ENCODE data around the gene PSMC2. TPM values are rescaled to one million over a fixed set of nuclear protein-coding genes. Genes with fewer than 3 reads are reported as not detected.

Gene PSMC2
- total RNA-seq, 1 donor from 2014 or later: 128 TPM

DNA sequence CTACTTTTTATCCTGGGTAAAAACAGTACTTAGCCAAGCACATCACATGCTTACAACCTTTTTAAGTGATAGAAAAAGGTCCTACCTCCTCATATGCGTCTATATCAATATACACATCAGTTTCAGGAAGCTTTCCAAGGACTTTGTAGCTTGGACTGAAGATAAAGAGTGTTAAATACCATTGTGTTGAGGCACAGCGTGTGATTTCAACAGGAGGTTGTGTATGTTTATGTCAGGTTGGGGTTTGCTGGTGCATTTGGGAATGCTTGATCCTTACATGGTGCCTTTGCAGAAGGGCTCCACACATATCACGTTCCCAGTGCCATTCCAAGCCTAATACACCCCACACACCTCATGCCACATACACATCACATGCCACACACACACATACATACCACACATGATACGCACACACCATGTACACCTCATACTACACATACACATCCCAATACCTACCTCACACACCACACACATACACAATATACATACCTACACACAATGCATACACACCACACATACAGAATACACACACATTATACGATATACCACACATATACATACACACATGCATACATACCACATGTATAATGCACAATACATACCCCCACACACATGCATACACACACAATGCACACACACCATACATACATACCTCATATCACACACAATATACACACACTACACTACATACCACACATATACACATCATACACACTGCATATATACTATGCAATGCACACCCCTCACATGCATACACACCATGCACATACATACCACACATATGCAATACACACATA, 33.1 kb downstream of the PSMC2 start:
- TF ChIP-seq EZH2phosphoT487 (IDR thresholded peaks at IDR 0.05): no peak
- no peak for TF ChIP-seq EZH2 (IDR thresholded peaks at IDR 0.05)
- TF ChIP-seq, protein P1, sequence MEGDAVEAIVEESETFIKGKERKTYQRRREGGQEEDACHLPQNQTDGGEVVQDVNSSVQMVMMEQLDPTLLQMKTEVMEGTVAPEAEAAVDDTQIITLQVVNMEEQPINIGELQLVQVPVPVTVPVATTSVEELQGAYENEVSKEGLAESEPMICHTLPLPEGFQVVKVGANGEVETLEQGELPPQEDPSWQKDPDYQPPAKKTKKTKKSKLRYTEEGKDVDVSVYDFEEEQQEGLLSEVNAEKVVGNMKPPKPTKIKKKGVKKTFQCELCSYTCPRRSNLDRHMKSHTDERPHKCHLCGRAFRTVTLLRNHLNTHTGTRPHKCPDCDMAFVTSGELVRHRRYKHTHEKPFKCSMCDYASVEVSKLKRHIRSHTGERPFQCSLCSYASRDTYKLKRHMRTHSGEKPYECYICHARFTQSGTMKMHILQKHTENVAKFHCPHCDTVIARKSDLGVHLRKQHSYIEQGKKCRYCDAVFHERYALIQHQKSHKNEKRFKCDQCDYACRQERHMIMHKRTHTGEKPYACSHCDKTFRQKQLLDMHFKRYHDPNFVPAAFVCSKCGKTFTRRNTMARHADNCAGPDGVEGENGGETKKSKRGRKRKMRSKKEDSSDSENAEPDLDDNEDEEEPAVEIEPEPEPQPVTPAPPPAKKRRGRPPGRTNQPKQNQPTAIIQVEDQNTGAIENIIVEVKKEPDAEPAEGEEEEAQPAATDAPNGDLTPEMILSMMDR (IDR thresholded peaks at IDR 0.05): no peak
- H4K20me1 ChIP-seq (ENCODE audit: low read depth): no peaks in the 10 kb centered on the region

GRCh38 chr7:103381280-103382031, 34.0 kb downstream of the PSMC2 start:
- Histone ChIP-seq H3K27ac (no peak overlapping the region), H3F3A (ENCODE audit: low read depth) (peaks cover 11% of the 10 kb centered on the region), H3K4me1 (no peaks in the 10 kb centered on the region), H3K27me3 (peaks cover 3% of the 10 kb centered on the region), H2AFZ (replicated peaks) (no peak overlapping the region), H3K4me2 (no peak overlapping the region), H3K9me3 (ENCODE audit: low read depth) (no peaks in the 10 kb centered on the region), H3K79me2 (ENCODE audit: low read depth) (no peaks in the 10 kb centered on the region), H4K20me1 (ENCODE audit: low read depth) (no peaks in the 10 kb centered on the region), H3K4me3 (no peak overlapping the region), H3K36me3 (no peaks in the 10 kb centered on the region), H3K9ac (no peak overlapping the region)
- Mint-ChIP-seq H3K4me1 (no peaks in the 10 kb centered on the region), H3K27me3 (ENCODE audit: insufficient read depth, low read depth) (no peaks in the 10 kb centered on the region), H3K36me3 (no peaks in the 10 kb centered on the region), H3K27ac (no peak overlapping the region), H3K9me3 (no peaks in the 10 kb centered on the region), H3K4me3 (no peak overlapping the region)
- TF ChIP-seq, protein P1 (IDR thresholded peaks at IDR 0.05): no peak
- TF ChIP-seq EZH2 (IDR thresholded peaks at IDR 0.05): no peak
- TF ChIP-seq EZH2phosphoT487 (IDR thresholded peaks at IDR 0.05): no peak
- DNase-seq (ENCODE audit: low spot score): no peak

More for the DNA sequence above, 33.1 kb downstream of the PSMC2 start:
- no peak for DNase-seq (ENCODE audit: low spot score)
- Mint-ChIP-seq H3K27ac (no peak overlapping the region), H3K4me3 (no peak overlapping the region), H3K36me3 (no peaks in the 10 kb centered on the region), H3K9me3 (no peaks in the 10 kb centered on the region), H3K27me3 (ENCODE audit: insufficient read depth, low read depth) (no peaks in the 10 kb centered on the region), H3K4me1 (no peaks in the 10 kb centered on the region)
- Histone ChIP-seq H2AFZ (replicated peaks) (no peak overlapping the region), H3K36me3 (no peaks in the 10 kb centered on the region), H3K27ac (no peak overlapping the region), H3K79me2 (ENCODE audit: low read depth) (no peaks in the 10 kb centered on the region), H3K4me2 (no peak overlapping the region), H3K9me3 (ENCODE audit: low read depth) (no peaks in the 10 kb centered on the region), H3K4me1 (no peaks in the 10 kb centered on the region), H3F3A (ENCODE audit: low read depth) (peaks cover 11% of the 10 kb centered on the region), H3K27me3 (peaks cover 3% of the 10 kb centered on the region), H3K4me3 (no peak overlapping the region), H3K9ac (no peak overlapping the region)

DNA sequence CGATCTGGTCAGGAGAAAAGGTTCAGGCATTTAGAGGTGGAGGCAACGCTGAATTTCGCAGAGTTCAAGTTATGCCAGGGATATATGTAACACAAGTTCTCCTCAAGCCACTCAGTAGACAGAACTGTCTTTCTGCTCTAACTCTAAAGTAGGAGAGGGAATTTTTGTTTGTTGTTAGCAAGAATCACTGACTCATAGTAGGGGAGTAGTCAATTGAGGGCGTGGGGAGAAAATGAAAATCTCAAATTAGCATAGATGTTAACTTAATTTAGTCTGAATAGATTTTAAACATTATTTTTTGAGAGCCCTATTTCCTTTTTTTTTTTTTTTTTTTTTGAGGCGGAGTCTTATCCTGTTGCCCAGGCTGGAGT, 34.6 kb downstream of the PSMC2 start:
- Histone ChIP-seq H3K27me3 (peaks cover 3% of the 10 kb centered on the region), H3K79me2 (ENCODE audit: low read depth) (no peaks in the 10 kb centered on the region), H3K36me3 (no peaks in the 10 kb centered on the region), H3K4me2 (no peak overlapping the region), H4K20me1 (ENCODE audit: low read depth) (no peaks in the 10 kb centered on the region), H3K4me3 (no peak overlapping the region), H2AFZ (replicated peaks) (no peak overlapping the region), H3K9ac (no peak overlapping the region), H3K27ac (no peak overlapping the region), H3K4me1 (no peaks in the 10 kb centered on the region), H3F3A (ENCODE audit: low read depth) (peaks cover 11% of the 10 kb centered on the region), H3K9me3 (ENCODE audit: low read depth) (no peaks in the 10 kb centered on the region)
- no peaks in the 10 kb centered on the region for H3K36me3 Mint-ChIP-seq
- H3K27ac Mint-ChIP-seq: no peak overlapping the region
- H3K9me3 Mint-ChIP-seq: no peaks in the 10 kb centered on the region
- H3K27me3 Mint-ChIP-seq (ENCODE audit: insufficient read depth, low read depth): no peaks in the 10 kb centered on the region
- no peak for DNase-seq (ENCODE audit: low spot score)
- no peak overlapping the region for H3K4me3 Mint-ChIP-seq
- no peaks in the 10 kb centered on the region for H3K4me1 Mint-ChIP-seq
- TF ChIP-seq EZH2phosphoT487 (IDR thresholded peaks at IDR 0.05) (no peak), EZH2 (IDR thresholded peaks at IDR 0.05) (no peak)
- TF ChIP-seq, protein P1 (IDR thresholded peaks at IDR 0.05): no peak

Measured in neural progenitor cell (in vitro differentiated cells).